Measurements from ENCODE around the gene C6orf163. TPM values are rescaled to one million over a fixed set of nuclear protein-coding genes. Genes with fewer than 3 reads are reported as not detected.

The C6orf163 gene
- 0.44 and 0.68 TPM in 2 replicates for total RNA-seq

GRCh38 chr6:87344731-87345130 lies at the start of gene C6orf163:
TSS of gene C6orf163 (plus strand) at chr6:87344813. CDS start at chr6:87345100, 287 bp downstream.

GRCh38 chr6:87322304-87323212 lies 22.1 kb upstream of the C6orf163 start, which contains the start of gene SMIM8:
TSS of gene SMIM8 (plus strand) at chr6:87322588. CDS start at chr6:87337032, 14,444 bp downstream.

GRCh38 chr6:87407901-87408720 lies 63.5 kb downstream of the C6orf163 start, which contains the start of gene CFAP206:
TSS of gene CFAP206 (plus strand) at chr6:87407972. CDS start at chr6:87409840, 1,868 bp downstream.

Other genes with a start within 250 kb of the C6orf163 start
- not detected in 2 replicates for gene CGA, start 249.7 kb upstream of the C6orf163 start, total RNA-seq
- 17.7 and 19.0 TPM in 2 replicates for gene ZNF292, start 189.2 kb upstream of the C6orf163 start, total RNA-seq
- 2.4 and 7.3 TPM in 2 replicates for gene SMIM8, start 22.2 kb upstream of the C6orf163 start, total RNA-seq
- not detected in 2 replicates for gene GJB7, start 15.5 kb upstream of the C6orf163 start, total RNA-seq
- 0.37 and 1.2 TPM in 2 replicates for gene CFAP206, start 63.2 kb downstream of the C6orf163 start, total RNA-seq
- 15.4 and 16.5 TPM in 2 replicates for gene SLC35A1, start 128.2 kb downstream of the C6orf163 start, total RNA-seq
- gene RARS2, start 245.2 kb downstream of the C6orf163 start, total RNA-seq = 27.3 TPM in 2 replicates
- 16.2 and 22.9 TPM in 2 replicates for gene ORC3, start 245.3 kb downstream of the C6orf163 start, total RNA-seq

All from cardiac ventricle fibroblast (primary cell).